Measurements from ENCODE around the gene NR2C1. TPM values are rescaled to one million over a fixed set of nuclear protein-coding genes. Genes with fewer than 3 reads are reported as not detected.
"Not testable (repeated sequence)": the region's sequence is repeated elsewhere in the genome, so short reads cannot be mapped to it uniquely, and the experiment has no call there.

The NR2C1 gene
- total and polyA plus RNA-seq, 11 donors = 11.0 to 45.6 (median 34.5) TPM

DNA sequence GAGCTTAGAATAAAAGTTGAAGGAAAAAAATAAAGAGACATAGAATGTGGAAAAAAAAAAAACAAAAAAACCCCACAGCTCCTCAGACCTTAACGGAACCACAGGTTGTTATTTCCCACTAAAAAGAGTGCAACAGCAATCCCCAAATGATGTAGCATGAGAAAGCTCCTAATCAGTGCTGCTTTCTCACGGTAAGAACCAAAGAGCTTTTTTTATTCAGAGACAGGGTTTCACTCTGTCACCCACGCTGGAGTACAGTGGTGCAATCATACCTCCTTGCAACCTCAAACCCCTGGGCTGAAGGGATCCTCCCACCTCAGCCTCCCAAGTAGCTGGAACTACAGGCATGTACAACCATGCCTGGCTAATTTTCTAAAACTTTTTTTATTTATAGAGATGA lies 83.2 kb downstream of the NR2C1 start:
- TF ChIP-seq POLR2A (IDR thresholded peaks at IDR 0.05) (no peak), CTCF (IDR thresholded peaks at IDR 0.05) (no peak)
- Histone ChIP-seq H3K36me3 (peaks cover 0 to 62% (median 38%) of the 10 kb centered on the region in 9 donors), H3K4me1 (peaks cover 0 to 10% (median 0%) of the 10 kb centered on the region in 12 donors), H3K27me3 (no peaks in the 10 kb centered on the region), H3K9me3 (no peaks in the 10 kb centered on the region), H3K4me3 (no peak overlapping the region), H3K27ac (no peak overlapping the region)
- ATAC-seq (no peak), DNase-seq (no peak)
- WGBS, 4 donors = 82 to 88% (median 85%) methylated on average over 3 of the region's 3 CpGs
- intact Hi-C loops (cut with DNase I) = no loop called here

GRCh38 chr12:94988471-94988870 lies 84.9 kb downstream of the NR2C1 start:
- intact Hi-C loops (cut with DNase I) = loop anchor here in 1 of 10 donors (10.0 kb wide), 1 partner anchor 434 kb away; no protein-coding TSS in a partner anchor

DNA sequence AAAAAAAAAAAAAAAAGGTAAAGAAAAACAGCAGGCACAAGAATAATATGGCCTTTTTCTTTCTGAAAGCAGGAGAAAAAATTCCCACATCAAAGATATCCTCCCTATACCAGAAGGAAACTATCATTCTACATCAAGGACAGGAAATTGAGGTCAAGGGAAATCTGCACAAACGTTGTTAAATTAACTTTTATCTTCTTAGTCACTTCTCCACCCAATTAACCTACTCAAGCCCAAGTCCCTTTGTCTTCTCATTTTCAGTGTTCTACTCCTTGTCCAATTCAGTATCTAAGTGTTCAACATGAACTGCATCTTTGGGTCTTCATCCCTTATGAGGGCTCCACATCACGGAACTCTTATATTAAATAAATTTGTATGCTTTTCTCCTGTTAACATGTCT lies 85.6 kb downstream of the NR2C1 start:
- 46 to 60% (median 52%) methylated on average over 2 of the region's 2 CpGs for WGBS, 4 donors
- H3K4me1 ChIP-seq = peaks cover 0 to 5% (median 0%) of the 10 kb centered on the region in 12 donors
- TF ChIP-seq POLR2A (IDR thresholded peaks at IDR 0.05) (no peak), CTCF (IDR thresholded peaks at IDR 0.05) (no peak)
- H3K4me3 ChIP-seq = no peak overlapping the region
- H3K9me3 ChIP-seq = no peaks in the 10 kb centered on the region
- no peaks in the 10 kb centered on the region for H3K27me3 ChIP-seq
- no peak for ATAC-seq
- H3K36me3 ChIP-seq = peaks cover 0 to 50% (median 30%) of the 10 kb centered on the region in 9 donors
- DNase-seq = no peak
- intact Hi-C loops (cut with DNase I) = loop anchor here in 1 of 10 donors (10.0 kb wide), 1 partner anchor 433 kb away; no protein-coding TSS in a partner anchor
- H3K27ac ChIP-seq = no peak overlapping the region

More at GRCh38 chr12:94988471-94988870, 84.9 kb downstream of the NR2C1 start:
- DNase-seq (no peak), ATAC-seq (no peak)
- Histone ChIP-seq H3K36me3 (peaks cover 0 to 55% (median 30%) of the 10 kb centered on the region in 9 donors), H3K4me1 (peaks cover 0 to 5% (median 0%) of the 10 kb centered on the region in 12 donors), H3K27me3 (no peaks in the 10 kb centered on the region), H3K9me3 (no peaks in the 10 kb centered on the region), H3K27ac (no peak overlapping the region), H3K4me3 (no peak overlapping the region)
- TF ChIP-seq CTCF (IDR thresholded peaks at IDR 0.05) (no peak), POLR2A (IDR thresholded peaks at IDR 0.05) (no peak)
- 60 to 91% (median 74%) methylated on average over 6 of the region's 6 CpGs for WGBS, 4 donors

GRCh38 chr12:94987076-94987669 lies 86.2 kb downstream of the NR2C1 start:
- ATAC-seq = no peak
- H3K27ac ChIP-seq = no peak overlapping the region
- peaks cover 0 to 44% (median 26%) of the 10 kb centered on the region in 9 donors for H3K36me3 ChIP-seq
- TF ChIP-seq CTCF (IDR thresholded peaks at IDR 0.05) (no peak), POLR2A (IDR thresholded peaks at IDR 0.05) (no peak)
- WGBS, 4 donors = 87 to 93% (median 90%) methylated on average over 8 of the region's 8 CpGs
- no peak overlapping the region for H3K4me3 ChIP-seq
- H3K4me1 ChIP-seq = peaks cover 0 to 12% (median 0%) of the 10 kb centered on the region in 12 donors
- intact Hi-C loops (cut with DNase I) = loop anchor here in 1 of 10 donors (10.0 kb wide), 1 partner anchor 432 kb away; no protein-coding TSS in a partner anchor
- DNase-seq = no peak
- no peaks in the 10 kb centered on the region for H3K9me3 ChIP-seq
- H3K27me3 ChIP-seq = no peaks in the 10 kb centered on the region

DNA sequence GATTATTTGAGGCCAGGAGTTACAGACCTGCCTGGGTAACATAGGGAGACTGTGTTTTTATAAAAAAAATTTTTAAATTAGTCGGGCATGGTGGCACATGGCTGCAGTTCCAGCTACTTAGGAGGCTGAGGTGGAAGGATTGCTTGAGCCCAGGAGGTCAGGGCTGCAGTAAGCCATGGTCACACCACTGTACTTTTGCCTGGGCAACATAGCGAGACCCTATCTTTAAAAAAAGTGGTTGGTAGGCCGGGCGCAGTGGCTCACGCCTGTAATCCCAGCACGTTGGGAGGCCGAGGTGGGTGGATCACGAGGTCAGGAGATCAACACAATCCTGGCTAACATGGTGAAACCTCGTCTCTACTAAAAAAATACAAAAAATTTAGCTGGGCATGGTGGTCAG lies 88.3 kb downstream of the NR2C1 start:
- not testable (repeated sequence) for ATAC-seq, H3K4me3 ChIP-seq, H3K27ac ChIP-seq, H3K9me3 ChIP-seq, DNase-seq, H3K27me3 ChIP-seq
- intact Hi-C loops (cut with DNase I) = loop anchor here in 1 of 10 donors (10.0 kb wide), 1 partner anchor 430 kb away; no protein-coding TSS in a partner anchor
- H3K4me1 ChIP-seq = peaks cover 0 to 19% (median 1%) of the 10 kb centered on the region in 12 donors
- peaks cover 0 to 24% (median 8%) of the 10 kb centered on the region in 9 donors for H3K36me3 ChIP-seq
- 83 to 86% (median 84%) methylated on average over 9 of the region's 9 CpGs for WGBS, 4 donors
